Fibroblast of villous mesenchyme (primary cell): Measurements from ENCODE around the gene SLC13A2. TPM values are rescaled to one million over a fixed set of nuclear protein-coding genes. Genes with fewer than 3 reads are reported as not detected.

ENCODE experiments used
- DNase-seq: peaks from one replicate; pipeline ENCODE4 v3.0.0-alpha.2; 2010; ENCODE audit warnings: low read depth
- H3K4me3 ChIP-seq: 2 replicates; pipeline ENCODE4 v1.5.1; 2011; ENCODE audit warnings: low read depth, mild to moderate bottlenecking, low read length
- total RNA-seq: library from RNA; depleted of rRNA; stranded (reverse); fragments of >200 nt; gene quantifications from 2 replicates; pipeline ENCODE4 v1.2.3, GENCODE V29; 2012
- TF ChIP-seq, protein P1 (sequence below): IDR thresholded peaks from 2 replicates; pipeline ENCODE4 v1.5.1; 2012; ENCODE audit warnings: low read depth, mild to moderate bottlenecking, low read length; ENCODE audit not compliant: insufficient read depth

Gene SLC13A2
- total RNA-seq, 1 donor, result not detected

DNA sequence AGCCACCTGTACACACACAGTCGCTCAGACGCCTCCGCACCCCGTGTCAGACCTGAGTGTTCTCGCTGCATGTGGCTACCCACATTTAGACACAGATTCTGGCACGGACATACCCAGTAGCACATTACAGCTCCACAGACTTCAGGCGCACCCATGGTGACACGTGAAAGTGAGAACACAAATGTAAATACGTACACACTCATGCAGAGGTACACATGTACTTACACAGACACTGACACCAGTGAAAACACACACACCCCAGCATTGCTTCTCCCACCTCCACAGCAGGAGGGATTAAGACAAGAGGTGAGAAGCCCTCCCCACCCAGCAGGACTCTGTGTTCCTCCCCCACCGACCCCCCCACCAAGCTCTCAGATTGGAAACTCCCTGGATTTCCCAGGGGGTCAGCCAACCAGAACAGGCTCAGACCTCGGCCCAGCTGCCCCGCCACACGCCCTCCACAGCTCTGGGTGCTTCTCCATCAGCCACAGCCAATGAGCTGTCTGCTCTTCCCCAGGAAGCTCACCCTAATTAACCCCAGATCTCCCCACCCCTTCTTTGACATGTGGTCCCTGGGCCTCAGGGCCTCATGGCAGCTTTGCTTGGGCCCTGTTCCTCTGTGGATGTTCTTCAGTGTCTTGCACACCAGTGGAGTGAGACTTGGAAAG lies 27.4 kb downstream of the SLC13A2 start:
- H3K4me3 ChIP-seq, result no peak overlapping the region
- TF ChIP-seq, protein P1, sequence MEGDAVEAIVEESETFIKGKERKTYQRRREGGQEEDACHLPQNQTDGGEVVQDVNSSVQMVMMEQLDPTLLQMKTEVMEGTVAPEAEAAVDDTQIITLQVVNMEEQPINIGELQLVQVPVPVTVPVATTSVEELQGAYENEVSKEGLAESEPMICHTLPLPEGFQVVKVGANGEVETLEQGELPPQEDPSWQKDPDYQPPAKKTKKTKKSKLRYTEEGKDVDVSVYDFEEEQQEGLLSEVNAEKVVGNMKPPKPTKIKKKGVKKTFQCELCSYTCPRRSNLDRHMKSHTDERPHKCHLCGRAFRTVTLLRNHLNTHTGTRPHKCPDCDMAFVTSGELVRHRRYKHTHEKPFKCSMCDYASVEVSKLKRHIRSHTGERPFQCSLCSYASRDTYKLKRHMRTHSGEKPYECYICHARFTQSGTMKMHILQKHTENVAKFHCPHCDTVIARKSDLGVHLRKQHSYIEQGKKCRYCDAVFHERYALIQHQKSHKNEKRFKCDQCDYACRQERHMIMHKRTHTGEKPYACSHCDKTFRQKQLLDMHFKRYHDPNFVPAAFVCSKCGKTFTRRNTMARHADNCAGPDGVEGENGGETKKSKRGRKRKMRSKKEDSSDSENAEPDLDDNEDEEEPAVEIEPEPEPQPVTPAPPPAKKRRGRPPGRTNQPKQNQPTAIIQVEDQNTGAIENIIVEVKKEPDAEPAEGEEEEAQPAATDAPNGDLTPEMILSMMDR, result no peak
- DNase-seq, result no peak

DNA sequence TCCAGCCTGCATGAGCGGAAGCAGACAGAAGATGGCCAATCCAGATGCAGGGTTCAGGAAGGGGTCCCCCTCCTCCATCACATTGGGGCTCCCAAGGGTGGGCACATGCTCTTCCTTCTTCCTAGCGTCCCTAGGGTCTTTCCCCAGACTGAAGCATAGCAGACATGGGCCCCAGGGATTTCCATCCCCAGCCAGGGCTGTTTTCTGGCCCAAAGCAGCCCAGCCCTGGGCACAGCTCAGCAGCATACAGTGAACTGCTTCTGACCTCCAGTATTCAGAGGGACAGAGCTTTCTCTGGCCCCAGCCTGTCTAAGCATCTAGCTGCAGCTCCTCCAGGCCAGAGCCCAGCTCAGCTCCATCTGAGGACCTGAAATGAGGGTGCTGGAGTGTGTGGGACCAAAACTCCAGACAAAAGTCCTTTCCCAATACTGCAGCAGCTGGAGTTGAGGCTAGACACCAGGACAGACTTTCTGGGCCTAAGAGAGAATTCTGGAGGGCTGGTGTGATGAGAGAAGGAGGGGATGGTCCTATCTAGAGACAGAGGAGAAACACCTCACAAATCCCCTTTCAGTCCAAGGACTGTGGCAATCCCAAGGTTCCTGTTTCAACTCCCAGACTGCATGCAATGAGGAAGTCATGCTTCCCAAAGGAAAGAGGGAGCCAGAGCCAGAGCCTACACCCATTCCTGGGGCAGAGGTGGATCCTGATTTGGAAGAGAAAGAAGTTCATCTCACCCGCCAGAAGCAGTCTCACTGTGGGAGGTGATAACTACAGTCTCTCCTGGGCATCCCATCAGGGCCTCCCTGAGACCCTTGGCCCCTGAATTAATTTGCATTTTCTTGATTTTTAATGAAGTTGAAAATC lies 28.2 kb downstream of the SLC13A2 start:
- TF ChIP-seq, protein P1, result no peak

DNA sequence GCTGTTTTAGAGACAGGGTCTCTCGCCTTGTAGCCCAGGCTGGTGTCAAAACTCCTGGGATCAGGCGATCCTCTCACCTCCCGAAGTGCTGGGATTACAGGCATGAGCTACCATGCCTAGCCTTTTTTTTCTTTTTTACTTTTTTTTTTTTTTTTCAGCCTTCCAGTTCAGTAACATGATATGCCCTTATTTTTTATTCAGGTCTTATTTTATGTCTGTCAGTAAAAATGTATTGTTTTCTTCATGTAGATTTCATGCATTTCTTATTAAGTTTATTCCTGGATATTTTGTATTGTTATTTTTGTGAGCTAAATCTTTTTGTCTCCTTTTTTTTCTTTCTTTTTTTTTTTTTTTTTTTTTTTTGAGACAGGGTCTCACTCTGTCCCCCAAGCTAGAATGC lies 30.0 kb downstream of the SLC13A2 start:
- H3K4me3 ChIP-seq, result no peak overlapping the region
- TF ChIP-seq, protein P1, result no peak
- no peak for DNase-seq

More for the DNA sequence above, 28.2 kb downstream of the SLC13A2 start:
- DNase-seq, result no peak
- no peak overlapping the region for H3K4me3 ChIP-seq

GRCh38 chr17:28505986-28506665 lies 32.7 kb downstream of the SLC13A2 start, which contains the start of gene FOXN1:
TSS of gene FOXN1 (plus strand) at chr17:28506348. CDS start at chr17:28523970, 17,622 bp downstream.
- TF ChIP-seq, protein P1, result no peak
- DNase-seq, result no peak
- H3K4me3 ChIP-seq, result no peak within 1 kb of the TSS

- TF ChIP-seq, protein P1, result no peak
- H3K4me3 ChIP-seq, result no peak overlapping the region
- DNase-seq, result no peak
These were observed 33.5 kb downstream of the SLC13A2 start for GRCh38 chr17:28506763-28507487.

- H3K4me3 ChIP-seq, result no peak overlapping the region
- DNase-seq, result no peak
- TF ChIP-seq, protein P1, result no peak
These were observed 34.2 kb downstream of the SLC13A2 start for GRCh38 chr17:28507567-28508203.
